Uterus (tissue), 2 donors: Measurements from ENCODE around the gene IQCC.

Experiments used
- CTCF ChIP-seq, 4 experiments: fragments of 200-600 bp in 2 of 4; fragments of 450-650 bp in 2 of 4; sonication (generic) in 2 of 4; IDR thresholded peaks; one replicate each; pipeline ENCODE4 v1.5.1; 2016 to 2019; ENCODE audit warnings: antibody characterized with exemption in 4 of 4, mild to moderate bottlenecking in 2 of 4, moderate library complexity in 1 of 4
- POLR2A ChIP-seq, 2 donors: fragments of 450-650 bp; IDR thresholded peaks; one replicate each; pipeline ENCODE4 v1.6.1; 2016; ENCODE audit warnings: antibody characterized with exemption in 2 of 2, mild to moderate bottlenecking in 1 of 2, moderate library complexity in 1 of 2

GRCh38 chr1:32187850-32188249 lies 17.6 kb upstream of the IQCC start:
- no peak for TF ChIP-seq POLR2A (IDR thresholded peaks at IDR 0.05)
- no peak for TF ChIP-seq CTCF (IDR thresholded peaks at IDR 0.05)
